Ascending aorta (tissue), 2 donors: ENCODE results near the gene HIVEP3. TPM values are rescaled to one million over a fixed set of nuclear protein-coding genes. Genes with fewer than 3 reads are reported as not detected.

Source experiments
- DNase-seq, 2 donors: peaks; one replicate each; pipeline ENCODE4 v3.0.0-alpha.2; 2019; ENCODE audit warnings: low spot score in 2 of 2
- H3K27ac ChIP-seq, 2 donors: fragments of 200-600 bp; sonication (generic); one replicate each; pipeline ENCODE4 v1.5.1; 2016 to 2017; ENCODE audit warnings: mild to moderate bottlenecking in 1 of 2
- H3K27me3 ChIP-seq: fragments of 200-600 bp; sonication (generic); one replicate; pipeline ENCODE4 v1.5.1; 2017
- H3K36me3 ChIP-seq, 2 donors: fragments of 200-600 bp; sonication (generic); one replicate each; pipeline ENCODE4 v1.5.1; 2016
- H3K4me1 ChIP-seq, 2 donors: fragments of 200-600 bp; sonication (generic); one replicate each; pipeline ENCODE4 v1.5.1; 2016 to 2017; ENCODE audit warnings: mild to moderate bottlenecking in 1 of 2
- H3K4me3 ChIP-seq, 2 donors: fragments of 200-600 bp; sonication (generic); one replicate each; pipeline ENCODE4 v1.5.1; 2016 to 2017; ENCODE audit warnings: mild to moderate bottlenecking in 1 of 2
- H3K9me3 ChIP-seq, 2 donors: fragments of 200-600 bp; sonication (generic); one replicate each; pipeline ENCODE4 v1.5.1; 2016
- CTCF ChIP-seq, 3 experiments: fragments of 200-600 bp in 2 of 3; fragments of 450-650 bp in 1 of 3; sonication (generic) in 2 of 3; IDR thresholded peaks; one replicate each; pipeline ENCODE4 v1.5.1; 2016 to 2019; ENCODE audit warnings: antibody characterized with exemption in 3 of 3, mild to moderate bottlenecking in 1 of 3, moderate library complexity in 1 of 3
- intact Hi-C: fragments of 100-400 bp; cut with DNase I; formaldehyde crosslinking; loops from one replicate; pipeline ENCODE4 v1.15.1; 2023
- total RNA-seq: library from RNA; depleted of rRNA; stranded (reverse); fragments of >200 nt; gene quantifications from one replicate; pipeline ENCODE4 v1.1.0, GENCODE V29; 2016

The HIVEP3 gene
- total RNA-seq, 1 donor from 2014 or later, result 0.32 TPM

GRCh38 chr1:41862384-41863221, 56.1 kb downstream of the HIVEP3 start:
- no peaks in the 10 kb centered on the region for H3K36me3 ChIP-seq
- no peaks in the 10 kb centered on the region for H3K4me1 ChIP-seq
- H3K27ac ChIP-seq, result no peak overlapping the region
- DNase-seq, result no peak
- TF ChIP-seq CTCF (IDR thresholded peaks at IDR 0.05), result no peak
- H3K27me3 ChIP-seq, result no peaks in the 10 kb centered on the region
- no peak overlapping the region for H3K4me3 ChIP-seq
- H3K9me3 ChIP-seq, result no peaks in the 10 kb centered on the region
- intact Hi-C loops, result no loop called here

- Histone ChIP-seq H3K4me3 (no peak overlapping the region), H3K9me3 (no peaks in the 10 kb centered on the region), H3K27me3 (no peaks in the 10 kb centered on the region), H3K27ac (no peak overlapping the region), H3K36me3 (no peaks in the 10 kb centered on the region), H3K4me1 (peaks cover 0 to 5% of the 10 kb centered on the region in 2 donors)
- no peak for DNase-seq
- no peak for TF ChIP-seq CTCF (IDR thresholded peaks at IDR 0.05)
- intact Hi-C loops, result no loop called here
Observed at GRCh38 chr1:41861535-41862383, 57.0 kb downstream of the HIVEP3 start.

GRCh38 chr1:41860771-41861170, 58.0 kb downstream of the HIVEP3 start:
- H3K9me3 ChIP-seq, result no peaks in the 10 kb centered on the region
- intact Hi-C loops, result no loop called here
- H3K27ac ChIP-seq, result no peak overlapping the region
- TF ChIP-seq CTCF (IDR thresholded peaks at IDR 0.05), result no peak
- no peak overlapping the region for H3K4me3 ChIP-seq
- H3K36me3 ChIP-seq, result no peaks in the 10 kb centered on the region
- H3K4me1 ChIP-seq, result peaks cover 3 to 8% of the 10 kb centered on the region in 2 donors
- no peak for DNase-seq
- no peaks in the 10 kb centered on the region for H3K27me3 ChIP-seq

- Histone ChIP-seq H3K9me3 (no peaks in the 10 kb centered on the region), H3K4me1 (peaks cover 3 to 8% of the 10 kb centered on the region in 2 donors), H3K36me3 (no peaks in the 10 kb centered on the region), H3K27me3 (no peaks in the 10 kb centered on the region), H3K27ac (no peak overlapping the region), H3K4me3 (no peak overlapping the region)
- intact Hi-C loops, result no loop called here
- TF ChIP-seq CTCF (IDR thresholded peaks at IDR 0.05), result no peak
- no peak for DNase-seq
Observed at GRCh38 chr1:41860214-41860613, 58.5 kb downstream of the HIVEP3 start.

GRCh38 chr1:41859686-41860085, 59.0 kb downstream of the HIVEP3 start:
- no peak overlapping the region for H3K4me3 ChIP-seq
- H3K9me3 ChIP-seq, result no peaks in the 10 kb centered on the region
- no peak overlapping the region for H3K27ac ChIP-seq
- TF ChIP-seq CTCF (IDR thresholded peaks at IDR 0.05), result no peak
- no peaks in the 10 kb centered on the region for H3K36me3 ChIP-seq
- no peak for DNase-seq
- peaks cover 3 to 8% of the 10 kb centered on the region in 2 donors for H3K4me1 ChIP-seq
- H3K27me3 ChIP-seq, result no peaks in the 10 kb centered on the region
- intact Hi-C loops, result no loop called here
